GM19193 (cell line): ENCODE measurements around the gene AIF1.

Source experiments
- POLR2A ChIP-seq: IDR thresholded peaks from 4 replicates; pipeline ENCODE4 v1.6.1; 2011; ENCODE audit not compliant: insufficient read depth, insufficient read length; ENCODE audit errors: extremely low read depth

Gene AIF1

GRCh38 chr6:31660381-31661261, 45.6 kb downstream of the AIF1 start, which contains the start of gene C6orf47:
C6orf47 (minus strand) TSS chr6:31660778; CDS start chr6:31659947, 831 bp downstream.
- TF ChIP-seq POLR2A, result peak; percentile 91

DNA sequence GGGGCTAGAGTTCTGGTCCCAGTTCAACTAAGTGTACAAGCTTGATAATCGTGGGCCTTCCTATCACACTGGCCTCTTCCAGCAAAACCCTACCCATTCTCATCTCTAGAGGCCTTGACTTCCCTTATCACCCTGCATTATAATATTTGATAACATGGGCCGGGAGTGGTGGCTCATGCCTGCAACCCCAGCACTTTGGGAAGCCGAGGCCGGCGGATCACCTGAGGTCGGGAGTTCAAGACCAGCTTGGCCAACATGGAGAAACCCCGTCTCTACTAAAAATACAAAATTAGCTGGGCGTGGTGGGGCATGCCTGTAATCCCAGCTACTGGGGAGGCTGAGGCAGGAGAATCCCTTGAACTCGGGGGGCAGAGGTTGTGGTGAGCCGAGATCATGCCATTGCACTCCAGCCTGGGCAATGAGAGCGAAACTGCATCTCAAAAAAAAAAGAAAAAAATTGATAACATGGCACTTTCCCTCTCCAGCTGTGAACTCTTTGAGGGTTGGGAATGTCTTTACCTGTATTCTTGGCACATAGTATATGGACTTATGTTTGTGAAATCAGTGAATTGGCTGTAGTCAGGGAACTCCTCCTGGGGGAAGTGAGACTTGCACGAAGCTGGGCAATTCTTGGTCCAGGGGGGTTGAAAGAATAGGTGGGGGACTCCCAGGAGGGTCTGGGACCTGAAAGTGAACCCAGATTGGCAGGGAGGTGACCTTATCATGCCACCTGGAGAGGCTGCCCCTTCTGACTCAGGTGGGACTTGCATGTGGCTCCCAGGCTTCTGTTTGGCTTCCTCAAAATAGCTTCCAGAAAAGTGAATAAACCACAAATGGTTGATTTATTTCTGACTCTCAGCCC, 46.5 kb downstream of the AIF1 start:
- no peak for TF ChIP-seq POLR2A

- TF ChIP-seq POLR2A, result no peak
Measured at GRCh38 chr6:31662124-31662723, 47.2 kb downstream of the AIF1 start.

DNA sequence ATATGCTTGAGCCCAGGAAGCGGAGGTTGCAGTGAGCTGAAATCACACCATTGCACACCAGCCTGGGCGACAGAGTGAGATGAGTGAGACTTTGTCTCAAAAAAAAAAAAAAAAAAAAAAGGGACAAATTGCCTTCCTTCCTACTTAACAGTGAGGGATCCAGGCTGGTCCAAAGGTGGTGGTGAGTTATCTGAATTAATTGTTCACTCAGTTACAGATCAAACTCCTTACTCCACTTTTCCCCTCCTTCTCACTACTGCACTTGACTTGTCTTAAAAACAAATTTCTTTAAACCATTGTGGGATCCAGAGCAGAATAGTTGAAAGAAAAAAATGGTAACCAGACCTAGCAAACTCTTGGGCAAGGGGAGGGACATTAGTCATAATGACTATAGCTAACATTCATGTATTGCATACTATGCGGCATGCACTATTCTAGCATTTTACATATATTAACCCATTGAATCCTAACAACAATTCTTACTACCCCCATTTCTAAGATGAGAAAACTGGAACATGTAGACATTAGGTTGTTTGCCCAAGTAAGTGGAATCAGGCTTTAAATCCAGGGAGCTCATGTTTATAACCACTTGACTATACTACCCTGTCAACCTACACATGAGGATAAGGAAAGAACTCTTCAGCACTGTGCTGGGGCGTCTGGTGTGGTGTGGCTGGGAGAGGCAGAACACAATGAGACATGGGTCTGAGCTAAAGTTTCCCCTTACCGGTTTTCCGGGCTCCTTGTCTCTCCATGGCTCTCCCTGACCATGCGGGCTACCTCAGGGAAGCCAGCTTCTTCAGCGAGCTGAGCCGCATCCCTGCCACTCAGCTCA, 48.3 kb downstream of the AIF1 start:
- no peak for TF ChIP-seq POLR2A

- TF ChIP-seq POLR2A, result no peak
Measured at GRCh38 chr6:31663961-31664789, 49.1 kb downstream of the AIF1 start.

- no peak for TF ChIP-seq POLR2A
Measured at GRCh38 chr6:31664790-31665500, 49.9 kb downstream of the AIF1 start, which contains the start of gene GPANK1. GPANK1 (minus strand) TSS chr6:31664997; CDS start chr6:31664478, 519 bp downstream.

DNA sequence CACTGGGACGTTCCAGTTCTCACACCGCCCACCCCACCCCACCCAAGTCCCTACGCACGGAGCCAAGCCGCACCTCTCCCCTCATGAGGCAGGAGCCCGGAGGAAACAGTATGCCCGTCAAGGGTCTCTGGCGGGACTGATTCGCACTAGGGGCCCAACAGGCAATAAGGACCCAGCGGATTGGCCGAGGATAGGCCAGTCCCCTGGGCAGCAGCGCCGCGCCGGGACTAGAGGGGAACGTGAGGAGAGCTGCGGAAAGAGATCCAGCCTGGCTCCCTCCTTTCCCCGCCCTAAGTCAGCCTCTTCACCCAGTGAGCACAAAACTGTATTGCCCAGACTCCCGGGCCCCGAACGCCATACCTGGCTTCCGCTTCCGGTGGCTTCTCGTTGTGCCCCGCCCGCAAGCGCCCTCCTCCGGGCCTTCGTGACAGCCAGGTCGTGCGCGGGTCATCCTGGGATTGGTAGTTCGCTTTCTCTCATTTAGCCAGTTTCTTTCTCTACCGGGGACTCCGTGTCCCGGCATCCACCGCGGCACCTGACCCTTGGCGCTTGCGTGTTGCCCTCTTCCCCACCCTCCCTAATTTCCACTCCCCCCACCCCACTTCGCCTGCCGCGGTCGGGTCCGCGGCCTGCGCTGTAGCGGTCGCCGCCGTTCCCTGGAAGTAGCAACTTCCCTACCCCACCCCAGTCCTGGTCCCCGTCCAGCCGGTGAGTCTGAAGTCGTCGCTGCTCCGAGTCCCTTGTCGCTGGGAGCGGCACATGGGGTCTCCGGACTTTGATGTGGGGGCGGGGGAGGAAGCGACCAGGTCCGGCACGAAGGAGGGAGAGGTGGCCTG, 50.7 kb downstream of the AIF1 start, which contains the start of gene CSNK2B:
Gene CSNK2B, plus strand, starts transcription at position 580 of the 836 bp plus-strand sequence. CDS start 752 bp downstream, outside the sequence.
- peak; percentile 87 for TF ChIP-seq POLR2A

DNA sequence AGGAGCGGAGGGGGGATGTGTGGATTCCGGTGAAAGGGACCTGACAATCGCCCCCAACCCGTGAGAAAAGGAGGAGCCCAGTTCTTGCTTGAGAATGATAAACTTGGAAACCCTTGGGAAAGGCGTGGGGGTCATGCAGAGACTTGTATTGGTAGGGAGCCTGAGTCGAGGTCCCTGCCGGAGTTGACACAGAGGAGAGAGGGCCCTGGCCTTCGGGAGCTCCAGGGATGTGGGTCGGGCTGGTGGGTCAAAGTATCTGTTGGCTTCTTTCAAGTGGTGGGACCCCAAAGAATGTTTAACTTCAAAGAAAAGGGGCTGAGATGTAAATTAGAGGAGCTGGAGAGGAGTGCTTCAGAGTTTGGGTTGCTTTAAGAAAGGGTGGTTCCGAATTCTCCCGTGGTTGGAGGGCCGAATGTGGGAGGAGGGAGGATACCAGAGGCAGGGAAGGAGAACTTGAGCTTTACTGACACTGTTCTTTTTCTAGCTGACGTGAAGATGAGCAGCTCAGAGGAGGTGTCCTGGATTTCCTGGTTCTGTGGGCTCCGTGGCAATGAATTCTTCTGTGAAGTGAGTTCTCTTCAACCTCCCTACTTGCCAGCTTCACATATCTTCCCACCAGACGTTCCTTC, 51.4 kb downstream of the AIF1 start:
- no peak for TF ChIP-seq POLR2A
